ENCODE data around the gene KCNC3.

Gene KCNC3

GRCh38 chr19:50308991-50309390 lies 20.2 kb downstream of the KCNC3 start:
- no peaks in the 10 kb centered on the region for H3K9me2 ChIP-seq (replicated peaks; ENCODE audit: low read depth, low read length)

DNA sequence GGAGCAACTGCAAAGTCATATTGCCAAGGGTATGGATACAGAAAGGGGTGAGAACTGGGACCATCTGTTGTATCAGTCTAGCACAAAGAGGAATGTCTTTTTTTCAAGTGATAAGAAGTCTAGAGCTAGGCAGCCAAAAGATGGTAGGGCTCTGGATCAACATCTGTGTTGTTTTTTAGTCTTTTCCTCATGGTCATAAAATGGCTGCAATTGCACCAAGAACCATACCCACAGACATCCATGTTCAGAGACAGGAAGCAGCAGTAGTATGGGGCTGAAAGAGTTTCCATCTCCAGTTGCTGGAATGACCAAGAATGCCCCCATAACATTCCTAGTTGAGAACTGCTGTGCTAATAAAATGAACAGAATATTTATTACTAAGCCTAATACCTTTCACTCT lies 25.6 kb downstream of the KCNC3 start:
- Histone ChIP-seq H3K9me3 (ENCODE audit: insufficient read depth, low read depth, low read length) (peaks cover 9% of the 10 kb centered on the region; the same call in 1 of the 2 replicates), H3K79me2 (ENCODE audit: insufficient read depth, low read length) (no peaks in the 10 kb centered on the region), H4K20me1 (ENCODE audit: insufficient read depth, low read length, poor library complexity, severe bottlenecking) (no peaks in the 10 kb centered on the region), H3K9ac (ENCODE audit: low read depth, low read length, poor library complexity, severe bottlenecking) (no peak overlapping the region), H3F3A (ENCODE audit: low read depth) (no peaks in the 10 kb centered on the region), H3K36me3 (ENCODE audit: insufficient read depth, low read length) (no peaks in the 10 kb centered on the region), H3K27me3 (ENCODE audit: insufficient read depth, low read length, poor library complexity, severe bottlenecking) (no peaks in the 10 kb centered on the region), H2AFZ (ENCODE audit: low read length) (no peak overlapping the region), H3K4me1 (ENCODE audit: insufficient read depth, low read length, poor library complexity, severe bottlenecking) (no peaks in the 10 kb centered on the region), H3K4me2 (ENCODE audit: low read depth, low read length, poor library complexity, severe bottlenecking) (no peak overlapping the region), H3K4me3 (ENCODE audit: low read length, poor library complexity, severe bottlenecking) (no peak overlapping the region), H3K9me2 (replicated peaks; ENCODE audit: low read depth, low read length) (no peaks in the 10 kb centered on the region)
- no peak for TF ChIP-seq EZH2phosphoT487 (IDR thresholded peaks at IDR 0.05; ENCODE audit: borderline replicate concordance)
- no peak for TF ChIP-seq CTCF (conservative IDR thresholded peaks at IDR 0.05; ENCODE audit: low read length)

More at GRCh38 chr19:50308991-50309390, 20.2 kb downstream of the KCNC3 start:
- no peak for TF ChIP-seq CTCF (conservative IDR thresholded peaks at IDR 0.05; ENCODE audit: low read length)
- TF ChIP-seq EZH2phosphoT487 (IDR thresholded peaks at IDR 0.05; ENCODE audit: borderline replicate concordance), result no peak
- Histone ChIP-seq H3F3A (ENCODE audit: low read depth) (no peaks in the 10 kb centered on the region), H2AFZ (ENCODE audit: low read length) (no peak overlapping the region), H3K9me3 (ENCODE audit: insufficient read depth, low read depth, low read length) (peaks cover 6% of the 10 kb centered on the region; the same call in 1 of the 2 replicates), H4K20me1 (ENCODE audit: insufficient read depth, low read length, poor library complexity, severe bottlenecking) (no peaks in the 10 kb centered on the region), H3K4me3 (ENCODE audit: low read length, poor library complexity, severe bottlenecking) (no peak overlapping the region), H3K9ac (ENCODE audit: low read depth, low read length, poor library complexity, severe bottlenecking) (no peak overlapping the region), H3K4me2 (ENCODE audit: low read depth, low read length, poor library complexity, severe bottlenecking) (no peak overlapping the region), H3K4me1 (ENCODE audit: insufficient read depth, low read length, poor library complexity, severe bottlenecking) (no peaks in the 10 kb centered on the region), H3K27me3 (ENCODE audit: insufficient read depth, low read length, poor library complexity, severe bottlenecking) (no peaks in the 10 kb centered on the region), H3K36me3 (ENCODE audit: insufficient read depth, low read length) (no peaks in the 10 kb centered on the region), H3K79me2 (ENCODE audit: insufficient read depth, low read length) (no peaks in the 10 kb centered on the region)

DNA sequence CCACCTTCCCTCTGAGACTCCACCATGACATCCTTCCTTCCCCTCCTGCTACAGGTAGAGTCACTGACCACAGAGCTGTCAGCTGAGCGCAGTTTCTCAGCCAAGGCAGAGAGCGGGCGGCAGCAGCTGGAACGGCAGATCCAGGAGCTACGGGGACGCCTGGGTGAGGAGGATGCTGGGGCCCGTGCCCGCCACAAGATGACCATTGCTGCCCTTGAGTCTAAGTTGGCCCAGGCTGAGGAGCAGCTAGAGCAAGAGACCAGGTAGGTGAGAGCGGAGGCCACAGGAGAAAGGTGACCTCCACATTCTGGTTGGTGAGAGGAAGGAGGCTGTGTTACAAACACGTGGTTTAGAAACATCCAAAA lies 27.6 kb downstream of the KCNC3 start:
- Histone ChIP-seq H3K4me1 (ENCODE audit: insufficient read depth, low read length, poor library complexity, severe bottlenecking) (no peaks in the 10 kb centered on the region), H4K20me1 (ENCODE audit: insufficient read depth, low read length, poor library complexity, severe bottlenecking) (no peaks in the 10 kb centered on the region), H2AFZ (ENCODE audit: low read length) (no peak overlapping the region), H3K9me3 (ENCODE audit: insufficient read depth, low read depth, low read length) (peaks cover 9% of the 10 kb centered on the region; the same call in 1 of the 2 replicates), H3K4me3 (ENCODE audit: low read length, poor library complexity, severe bottlenecking) (no peak overlapping the region), H3K9me2 (replicated peaks; ENCODE audit: low read depth, low read length) (no peaks in the 10 kb centered on the region), H3K27me3 (ENCODE audit: insufficient read depth, low read length, poor library complexity, severe bottlenecking) (no peaks in the 10 kb centered on the region), H3K79me2 (ENCODE audit: insufficient read depth, low read length) (no peaks in the 10 kb centered on the region), H3K4me2 (ENCODE audit: low read depth, low read length, poor library complexity, severe bottlenecking) (no peak overlapping the region), H3K36me3 (ENCODE audit: insufficient read depth, low read length) (no peaks in the 10 kb centered on the region), H3K9ac (ENCODE audit: low read depth, low read length, poor library complexity, severe bottlenecking) (no peak overlapping the region), H3F3A (ENCODE audit: low read depth) (no peaks in the 10 kb centered on the region)
- no peak for TF ChIP-seq EZH2phosphoT487 (IDR thresholded peaks at IDR 0.05; ENCODE audit: borderline replicate concordance)
- TF ChIP-seq CTCF (conservative IDR thresholded peaks at IDR 0.05; ENCODE audit: low read length), result no peak

Measured in Loucy (cell line).